Left lung (tissue), 10 donors: ENCODE measurements around the gene RBMS3. TPM values are rescaled to one million over a fixed set of nuclear protein-coding genes. Genes with fewer than 3 reads are reported as not detected.

Experiments used
- ATAC-seq: fragments of 200-7000 bp; cut with Tn5 transposase; one replicate; pipeline ENCODE4 v1.9.1; 2020; ENCODE audit warnings: moderate library complexity
- DNase-seq, 4 donors: peaks; one replicate each; pipeline ENCODE4 v3.0.0-alpha.2; 2013 to 2020
- H3K27ac ChIP-seq, 2 donors: fragments of 200-600 bp; sonication (generic) in 1 of 2; one replicate each; pipeline versions ENCODE4 v1.5.0 to v1.8.0; 2020 to 2021
- H3K27me3 ChIP-seq, 2 donors: fragments of 200-600 bp; sonication (generic) in 1 of 2; one replicate each; pipeline versions ENCODE4 v1.5.0 to v1.8.0; 2020 to 2021
- H3K36me3 ChIP-seq, 2 donors: fragments of 200-600 bp; sonication (generic) in 1 of 2; one replicate each; pipeline versions ENCODE4 v1.5.0 to v1.8.0; 2020 to 2021
- H3K4me1 ChIP-seq, 2 donors: fragments of 200-600 bp; one replicate each; pipeline ENCODE4 v1.8.0; 2021
- H3K4me3 ChIP-seq, 2 donors: fragments of 200-600 bp; sonication (generic) in 1 of 2; one replicate each; pipeline versions ENCODE4 v1.5.0 to v1.8.0; 2020 to 2021; ENCODE audit warnings: mild to moderate bottlenecking in 1 of 2
- H3K9me3 ChIP-seq, 2 donors: fragments of 200-600 bp; sonication (generic) in 1 of 2; one replicate each; pipeline versions ENCODE4 v1.5.0 to v1.8.0; 2020 to 2021
- CTCF ChIP-seq, 2 donors: fragments of 200-600 bp; sonication (generic) in 1 of 2; IDR thresholded peaks; one replicate each; pipeline versions ENCODE4 v1.5.0 to v1.8.0; 2021; ENCODE audit warnings: antibody characterized with exemption in 2 of 2
- intact Hi-C, 2 donors: fragments of 100-400 bp; cut with DNase I; formaldehyde crosslinking; loops; one replicate each; pipeline versions ENCODE4 v1.11.2 to v1.14.2; 2022
- polyA plus RNA-seq, 6 donors: library from polyadenylated mRNA; unstranded; fragments of 120-200 nt; gene quantifications; one replicate each; pipeline ENCODE4 v1.2.1, GENCODE V29; 2013; ENCODE audit not compliant: insufficient read length in 6 of 6
- total RNA-seq, 2 donors: library from RNA; stranded (reverse); fragmentation: NEBNext Ultra II Directional; extraction: Animal tissue kit (Norgen Biotek cat#: 25700); gene quantifications; one replicate each; pipeline ENCODE4 v1.2.1, GENCODE V29; 2021
- donor health status: DM: no; HTN: yes; CAD: no.
- donor health status: DM: no; HTN: no; CAD: no.

Gene RBMS3
- total and polyA plus RNA-seq, 8 donors: 27.1 to 51.6 (median 37.6) TPM

- Histone ChIP-seq H3K9me3 (no peaks in the 10 kb centered on the region), H3K27me3 (no peaks in the 10 kb centered on the region), H3K36me3 (no peaks in the 10 kb centered on the region), H3K27ac (no peak overlapping the region), H3K4me3 (no peak overlapping the region), H3K4me1 (no peaks in the 10 kb centered on the region)
- ATAC-seq: no peak
- DNase-seq: no peak
- intact Hi-C loops: no loop called here
- no peak for TF ChIP-seq CTCF (IDR thresholded peaks at IDR 0.05)
These were observed 264.0 kb downstream of the RBMS3 start for GRCh38 chr3:29544701-29545363.

DNA sequence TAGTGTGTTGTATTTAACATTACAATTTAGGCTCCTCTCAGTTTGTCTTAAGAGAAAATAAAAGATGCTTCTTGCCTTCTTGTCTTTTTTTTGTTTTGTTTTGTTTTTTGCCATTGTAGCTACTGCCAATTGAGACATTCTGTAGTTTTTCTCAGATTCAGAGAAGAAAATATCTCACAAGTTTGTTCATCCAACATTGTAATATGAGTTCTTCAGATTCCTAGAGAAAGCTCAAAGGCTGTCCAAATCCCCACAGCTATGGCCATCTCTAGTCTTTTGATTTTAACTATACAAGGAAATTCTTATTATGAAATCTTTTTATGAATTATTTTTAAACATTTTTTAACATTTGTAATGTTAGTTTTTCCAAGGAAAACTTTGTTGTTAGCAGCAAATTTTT lies 264.7 kb downstream of the RBMS3 start:
- intact Hi-C loops: no loop called here
- ATAC-seq: no peak
- H3K4me3 ChIP-seq: no peak overlapping the region

DNA sequence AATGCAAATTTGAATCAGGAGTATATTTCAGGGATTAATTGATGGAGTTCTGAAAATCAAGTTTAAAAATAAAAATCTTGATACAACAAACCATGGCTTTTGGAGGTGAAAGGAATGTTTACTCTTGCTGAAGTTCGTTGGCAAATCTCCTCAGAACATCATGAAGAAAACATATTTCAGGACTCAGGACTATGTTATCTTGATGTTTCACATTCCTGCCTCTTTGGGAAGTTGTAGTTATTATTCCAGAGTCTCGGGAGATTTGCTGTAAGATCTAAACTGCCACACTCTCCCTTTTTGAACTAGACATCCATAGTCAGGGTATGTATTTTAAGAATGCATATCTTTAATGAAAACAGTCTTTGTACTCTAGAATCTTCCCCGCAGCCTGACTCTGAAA lies 271.2 kb downstream of the RBMS3 start:
- no peak overlapping the region for H3K4me3 ChIP-seq
- no peaks in the 10 kb centered on the region for H3K4me1 ChIP-seq
- no peak for DNase-seq
- H3K27me3 ChIP-seq: no peaks in the 10 kb centered on the region
- H3K27ac ChIP-seq: no peak overlapping the region
- no peak for TF ChIP-seq CTCF (IDR thresholded peaks at IDR 0.05)
- no peaks in the 10 kb centered on the region for H3K36me3 ChIP-seq
- no peak for ATAC-seq
- intact Hi-C loops: no loop called here
- no peaks in the 10 kb centered on the region for H3K9me3 ChIP-seq

More for the DNA sequence above, 264.7 kb downstream of the RBMS3 start:
- Histone ChIP-seq H3K27ac (no peak overlapping the region), H3K9me3 (no peaks in the 10 kb centered on the region), H3K4me1 (no peaks in the 10 kb centered on the region), H3K36me3 (no peaks in the 10 kb centered on the region), H3K27me3 (no peaks in the 10 kb centered on the region)
- no peak for TF ChIP-seq CTCF (IDR thresholded peaks at IDR 0.05)
- no peak for DNase-seq

DNA sequence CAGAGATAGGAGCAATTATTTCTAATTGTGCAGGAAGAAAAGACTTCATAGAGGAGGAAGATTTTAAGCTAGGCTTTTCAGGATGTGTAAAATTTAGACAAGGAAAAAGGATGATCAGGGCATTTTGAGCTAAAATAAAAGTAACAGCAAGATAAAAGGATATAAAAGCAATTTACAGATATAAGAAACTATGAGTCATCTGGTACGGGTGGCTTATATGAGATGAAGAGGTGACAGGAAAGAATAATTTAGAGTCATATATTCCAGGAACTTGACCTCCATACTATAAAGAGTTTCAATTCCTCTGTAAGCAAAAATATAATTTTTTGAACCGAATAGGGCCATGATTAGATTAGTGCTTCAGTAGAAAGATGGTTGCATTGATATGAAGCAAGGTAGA lies 273.7 kb downstream of the RBMS3 start:
- Histone ChIP-seq H3K27me3 (no peaks in the 10 kb centered on the region), H3K4me1 (no peaks in the 10 kb centered on the region), H3K4me3 (no peak overlapping the region), H3K27ac (no peak overlapping the region), H3K9me3 (peaks cover 0 to 2% of the 10 kb centered on the region in 2 donors), H3K36me3 (no peaks in the 10 kb centered on the region)
- TF ChIP-seq CTCF (IDR thresholded peaks at IDR 0.05): no peak
- ATAC-seq: no peak
- no peak for DNase-seq
- intact Hi-C loops: no loop called here

DNA sequence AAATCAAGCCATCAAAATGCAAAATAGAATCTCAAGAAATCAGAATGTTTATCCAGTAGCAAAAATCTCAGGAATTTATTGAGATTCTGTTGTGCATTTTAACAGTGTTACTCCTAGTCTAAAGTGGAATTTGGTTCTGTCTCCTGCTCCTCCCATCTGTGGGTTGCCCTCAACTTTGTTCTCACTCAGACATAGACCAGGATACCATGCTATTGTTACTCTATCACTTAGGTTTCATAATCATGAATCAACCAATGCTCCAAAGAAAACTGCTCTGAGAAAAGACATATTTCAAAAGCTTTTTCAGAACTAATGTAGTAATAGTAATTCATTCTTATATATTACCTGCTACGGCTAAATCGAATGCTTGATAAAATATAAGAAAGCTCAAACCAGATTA lies 274.7 kb downstream of the RBMS3 start:
- peaks cover 0 to 2% of the 10 kb centered on the region in 2 donors for H3K9me3 ChIP-seq
- no peak for TF ChIP-seq CTCF (IDR thresholded peaks at IDR 0.05)
- no peak overlapping the region for H3K27ac ChIP-seq
- H3K4me1 ChIP-seq: no peaks in the 10 kb centered on the region
- intact Hi-C loops: no loop called here
- no peaks in the 10 kb centered on the region for H3K36me3 ChIP-seq
- no peak overlapping the region for H3K4me3 ChIP-seq
- no peak for ATAC-seq
- H3K27me3 ChIP-seq: no peaks in the 10 kb centered on the region
- DNase-seq: no peak
